NK-92 (cell line): ENCODE measurements around the gene C1QTNF4.
"Not testable (repeated sequence)": the region's sequence is repeated elsewhere in the genome, so short reads cannot be mapped to it uniquely, and the experiment has no call there.

Experiments
- DNase-seq: peaks from one replicate; lab custom pipeline; 2025; ENCODE audit not compliant: unreplicated experiment; lab: John Stamatoyannopoulos, UW

C1QTNF4 gene

GRCh38 chr11:47593934-47594855 lies at the start of gene C1QTNF4:
C1QTNF4 (minus strand) TSS chr11:47594411; CDS start chr11:47590810, 3,601 bp downstream.
- DNase-seq: no peak

GRCh38 chr11:47642099-47642855 lies 48.1 kb upstream of the C1QTNF4 start, which contains the start of gene MTCH2:
MTCH2 (minus strand) TSS chr11:47642559; CDS start chr11:47642465, 94 bp downstream.
- DNase-seq: peak; percentile 79

DNA sequence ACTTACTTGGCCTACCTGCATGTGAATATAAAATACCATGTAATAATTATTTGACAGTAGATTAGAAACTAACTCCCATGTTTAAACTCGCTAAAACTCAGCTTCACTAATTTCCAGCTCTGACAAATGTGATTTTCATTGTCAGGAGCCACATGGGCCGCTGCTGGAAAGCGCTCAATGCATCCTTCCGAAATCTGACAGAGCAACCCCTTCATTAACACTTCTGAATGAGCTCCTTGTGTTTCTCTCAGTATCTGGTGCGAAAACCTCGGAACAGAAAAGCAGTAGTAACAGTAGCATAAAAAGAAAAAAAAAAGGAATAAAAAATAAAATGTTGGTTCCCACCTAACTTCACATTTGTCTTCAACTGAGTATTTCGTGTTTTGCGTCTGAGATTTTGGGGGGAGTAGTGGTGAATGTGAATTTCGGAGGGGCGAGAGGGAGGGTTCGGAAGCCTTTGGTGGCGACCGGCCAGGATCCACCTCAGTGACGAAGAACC lies 47.4 kb upstream of the C1QTNF4 start:
- DNase-seq: no peak

GRCh38 chr11:47640506-47640905 lies 46.3 kb upstream of the C1QTNF4 start:
- DNase-seq: not testable (repeated sequence)

DNA sequence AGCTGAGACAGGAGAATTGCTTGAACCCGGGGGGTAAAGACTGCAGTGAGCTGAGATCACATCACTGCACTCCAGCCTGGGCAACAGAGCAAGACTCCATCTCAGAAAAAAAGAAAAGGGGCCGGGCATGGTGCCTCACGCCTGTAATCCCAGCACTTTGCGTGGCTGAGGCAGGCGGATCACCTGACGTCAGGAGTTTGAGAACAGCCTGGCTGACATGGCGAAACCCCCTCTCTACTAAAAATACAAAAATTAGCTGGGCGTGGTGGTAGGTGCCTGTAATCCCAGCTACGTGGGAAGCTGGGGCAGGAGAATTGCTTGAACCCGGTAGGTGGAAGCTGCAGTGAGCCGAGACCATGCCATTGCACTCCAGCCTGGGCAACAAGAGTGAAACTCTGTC lies 42.1 kb upstream of the C1QTNF4 start:
- DNase-seq: not testable (repeated sequence)

DNA sequence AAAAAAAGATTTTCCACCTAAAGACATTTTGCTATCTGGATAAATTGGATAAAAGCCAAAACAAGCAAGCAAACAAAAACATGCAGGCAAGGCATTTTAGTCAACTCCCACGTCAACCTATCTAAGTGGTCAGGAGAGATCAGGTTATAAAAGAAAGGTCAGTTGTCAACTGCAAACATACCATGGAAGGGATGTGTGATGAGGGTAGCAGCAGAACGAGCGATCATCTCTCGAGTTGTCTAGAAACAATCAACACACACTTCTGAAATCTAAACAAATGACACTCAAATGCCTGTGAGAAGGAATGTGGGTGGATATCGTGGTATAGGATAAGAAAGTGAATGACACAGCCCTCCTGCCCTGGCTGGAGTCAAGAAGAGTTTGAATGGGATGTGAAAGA lies 37.3 kb upstream of the C1QTNF4 start:
- no peak for DNase-seq

GRCh38 chr11:47628026-47628425 lies 33.8 kb upstream of the C1QTNF4 start:
- DNase-seq: no peak

GRCh38 chr11:47626234-47626633 lies 32.0 kb upstream of the C1QTNF4 start:
- no peak for DNase-seq

GRCh38 chr11:47620836-47621378 lies 26.7 kb upstream of the C1QTNF4 start:
- no peak for DNase-seq

GRCh38 chr11:47617417-47617809 lies 23.2 kb upstream of the C1QTNF4 start:
- no peak for DNase-seq

DNA sequence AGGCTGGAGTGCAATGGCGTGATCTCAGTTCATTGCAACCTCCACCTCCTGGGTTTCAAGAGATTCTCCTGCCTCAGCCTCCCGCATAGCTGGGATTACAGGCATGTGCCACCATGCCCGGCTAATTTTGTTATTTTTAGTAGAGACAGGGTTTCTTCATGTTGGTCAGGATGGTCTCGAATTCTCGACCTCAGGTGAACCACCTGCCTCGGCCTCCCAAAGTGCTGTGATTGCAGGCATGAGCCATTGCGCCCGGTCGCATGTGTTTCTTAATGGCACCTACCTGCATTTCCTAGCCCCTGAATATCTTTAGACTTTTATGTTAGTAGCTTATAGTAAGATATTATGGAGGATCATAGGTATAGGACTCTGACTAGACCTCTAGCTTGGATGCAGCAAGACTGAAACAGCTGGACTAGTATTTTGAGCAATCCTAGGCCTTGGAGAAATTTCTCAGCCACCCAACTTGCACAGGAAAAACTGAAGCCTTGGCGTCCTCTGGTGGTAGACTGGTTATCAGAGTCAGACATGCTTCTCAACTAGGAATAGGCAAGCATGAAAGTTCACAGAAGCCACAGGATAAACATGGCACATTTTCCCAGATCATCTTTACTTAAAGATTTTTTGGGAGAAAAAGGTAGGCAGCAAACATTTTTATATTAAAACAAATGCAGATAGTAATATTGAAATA lies 22.7 kb upstream of the C1QTNF4 start:
- no peak for DNase-seq

DNA sequence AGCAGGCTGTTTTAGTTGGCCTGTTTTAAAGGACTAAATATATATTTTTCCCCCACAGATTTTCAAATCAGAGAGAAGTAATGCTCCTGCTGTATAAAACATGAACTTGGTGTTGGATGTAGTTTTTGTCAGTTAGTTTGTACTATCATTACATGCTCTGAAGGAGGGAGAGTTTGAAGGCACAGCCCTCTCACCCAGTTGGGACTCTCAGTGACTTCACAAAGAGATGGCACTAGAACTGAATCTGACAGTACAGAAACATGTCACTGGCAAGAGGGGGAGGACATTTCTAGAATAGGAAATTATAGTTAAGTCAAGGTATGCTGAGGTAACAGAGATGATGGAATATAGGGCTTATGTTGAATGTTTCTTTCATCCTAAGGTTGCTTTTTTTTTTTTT lies 21.0 kb upstream of the C1QTNF4 start:
- DNase-seq: no peak

- DNase-seq: no peak
Measured at GRCh38 chr11:47611348-47611794, 17.2 kb upstream of the C1QTNF4 start.

GRCh38 chr11:47609675-47610074 lies 15.5 kb upstream of the C1QTNF4 start:
- DNase-seq: no peak

DNA sequence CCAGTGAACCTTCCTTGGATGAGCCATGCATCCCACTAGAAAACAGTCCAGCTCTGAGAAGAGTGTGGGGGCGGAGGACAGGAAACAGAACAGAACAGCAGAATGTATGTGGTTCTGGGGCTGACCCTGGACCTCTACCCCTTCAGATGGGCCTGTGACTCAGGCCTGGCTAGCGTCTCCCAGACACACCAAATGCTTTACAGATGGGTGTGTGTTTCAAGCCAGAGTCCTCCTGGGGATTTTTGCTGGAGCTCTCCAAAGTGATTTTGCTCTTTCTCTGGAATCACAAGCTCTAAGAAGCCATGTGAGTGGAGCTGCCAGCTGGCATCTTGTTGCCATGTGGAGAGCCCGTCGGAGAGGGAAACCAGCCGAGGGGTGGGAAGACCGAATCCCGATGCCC lies 13.2 kb upstream of the C1QTNF4 start:
- DNase-seq: no peak

- no peak for DNase-seq
Measured at GRCh38 chr11:47606731-47607130, 12.5 kb upstream of the C1QTNF4 start.

DNA sequence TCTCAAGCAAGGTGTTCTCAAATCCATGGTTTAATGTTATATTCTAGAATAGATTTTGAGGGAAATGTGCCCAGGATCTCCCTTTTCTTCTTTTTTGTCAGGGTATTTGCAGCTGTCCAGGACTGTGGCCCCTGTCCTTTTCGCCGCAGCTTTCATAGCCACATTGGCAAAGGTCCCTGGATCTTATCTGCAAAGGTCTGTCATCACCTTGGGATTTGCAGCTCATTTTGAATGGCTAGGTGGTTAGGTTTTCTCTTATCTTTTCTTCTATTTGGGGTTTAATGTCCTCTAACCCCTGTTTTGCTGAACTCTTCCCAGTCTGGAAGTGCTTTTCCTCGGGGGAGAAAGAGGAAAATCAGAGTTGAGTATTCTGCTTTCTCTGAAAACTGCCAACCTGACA lies 11.7 kb upstream of the C1QTNF4 start:
- no peak for DNase-seq

GRCh38 chr11:47603295-47603694 lies 9.1 kb upstream of the C1QTNF4 start:
- no peak for DNase-seq

DNA sequence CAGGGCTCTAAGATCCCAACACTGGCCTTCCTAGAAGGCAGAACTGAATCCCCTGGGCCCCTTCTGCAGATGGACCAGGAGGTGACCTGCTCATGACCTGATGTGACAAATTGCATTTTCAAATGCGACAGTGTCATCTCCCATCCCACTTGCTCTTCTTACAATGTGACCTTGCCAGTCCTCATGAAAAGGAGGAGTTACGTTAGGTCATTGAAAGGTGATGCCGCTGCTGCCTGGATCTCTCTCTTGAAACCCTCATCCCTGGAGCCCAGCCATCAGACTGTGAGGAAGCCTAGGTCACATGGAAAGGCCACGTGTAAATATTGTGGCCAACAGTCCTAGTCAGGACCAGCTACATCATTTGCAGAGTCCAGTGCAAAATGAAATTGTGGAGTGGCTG lies 5.7 kb upstream of the C1QTNF4 start:
- DNase-seq: no peak

DNA sequence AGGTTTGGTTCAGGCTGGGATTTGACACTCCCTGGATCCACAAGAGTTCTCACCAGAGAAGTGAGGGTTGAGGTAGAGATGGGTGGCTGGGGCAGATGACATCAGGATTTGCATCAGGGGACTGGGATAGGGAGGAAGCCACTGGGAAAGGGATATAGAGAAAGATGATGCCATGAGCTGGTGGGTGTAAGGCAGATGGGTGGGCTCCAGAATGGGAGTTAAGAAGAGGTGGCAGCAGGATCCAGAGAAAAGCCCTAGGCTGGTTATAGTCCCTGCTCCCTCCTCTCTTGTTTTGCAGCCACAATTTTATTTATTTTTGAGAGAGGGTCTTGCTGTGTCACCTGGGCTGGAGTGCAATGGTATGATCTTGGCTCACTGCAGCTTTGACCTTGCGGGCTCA lies 1.8 kb upstream of the C1QTNF4 start:
- no peak for DNase-seq

- DNase-seq: no peak
Measured at GRCh38 chr11:47595029-47595428, 818 bp upstream of the C1QTNF4 start.
